ENCODE measurements around the gene HMGN1.

Gene HMGN1

GRCh38 chr21:39327727-39328126, 21.2 kb downstream of the HMGN1 start:
- DNase-seq: no peak

DNA sequence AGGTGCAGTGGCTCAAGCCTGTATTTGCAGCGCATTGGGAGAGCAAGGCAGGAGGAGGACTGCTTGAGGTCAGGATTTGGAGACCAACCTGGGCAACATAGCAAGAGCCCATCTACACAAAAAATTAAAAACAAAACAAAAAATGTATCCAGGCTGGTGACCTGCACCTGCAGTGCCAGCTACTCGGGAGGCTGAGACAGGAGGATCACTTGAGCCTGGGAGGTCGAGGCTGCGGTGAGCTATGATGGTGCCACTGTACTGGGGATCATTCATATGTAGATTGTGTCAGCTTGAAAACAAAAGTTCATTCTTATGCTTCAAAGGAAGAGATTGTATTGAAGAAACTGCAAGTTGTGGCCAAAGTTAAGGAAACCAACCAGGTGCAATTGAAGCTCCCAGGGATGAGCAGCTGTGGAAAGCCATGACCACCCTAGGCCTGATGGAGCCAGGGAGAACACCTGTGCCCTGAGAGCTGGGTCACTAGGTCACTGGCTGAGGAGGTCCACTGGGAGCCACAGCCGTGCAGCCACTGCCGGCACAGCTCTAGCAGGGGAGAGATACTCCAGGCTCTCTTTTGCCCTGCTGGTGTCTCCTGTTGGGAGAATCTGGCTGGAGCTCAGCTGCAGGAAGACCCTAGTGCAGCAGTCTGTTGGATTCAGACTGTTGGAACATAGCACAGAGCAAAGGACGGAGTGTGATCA, 22.1 kb downstream of the HMGN1 start:
- no peak for DNase-seq

GRCh38 chr21:39325458-39325857, 23.4 kb downstream of the HMGN1 start:
- DNase-seq: no peak

- DNase-seq: no peak
These were observed 27.5 kb downstream of the HMGN1 start for GRCh38 chr21:39321424-39321823.

GRCh38 chr21:39319814-39320332, 29.0 kb downstream of the HMGN1 start:
- no peak for DNase-seq

- no peak for DNase-seq
These were observed 29.6 kb downstream of the HMGN1 start for GRCh38 chr21:39319251-39319756.

- no peak for DNase-seq
These were observed 30.6 kb downstream of the HMGN1 start for GRCh38 chr21:39318091-39318959.

GRCh38 chr21:39317134-39318090, 31.5 kb downstream of the HMGN1 start:
- DNase-seq: peak; percentile 55

DNA sequence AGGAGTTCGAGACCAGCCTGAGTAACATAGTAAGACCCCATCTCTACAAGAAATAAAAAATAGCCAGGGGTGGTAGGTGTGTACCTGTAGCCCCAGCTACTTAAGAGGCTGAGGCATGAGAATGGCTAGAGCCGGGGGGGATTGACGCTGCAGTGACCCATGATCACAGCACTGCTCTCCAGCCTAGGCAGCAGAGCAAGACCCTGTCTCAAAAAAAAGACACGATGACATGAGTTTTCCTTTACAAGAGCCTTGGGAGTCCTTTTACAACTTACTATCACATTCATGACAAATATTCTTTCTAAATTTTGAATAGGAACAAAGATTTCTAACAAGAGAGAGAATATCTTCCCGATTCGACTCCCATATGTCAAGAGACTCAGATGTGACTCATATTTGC, 32.2 kb downstream of the HMGN1 start:
- no peak for DNase-seq

DNA sequence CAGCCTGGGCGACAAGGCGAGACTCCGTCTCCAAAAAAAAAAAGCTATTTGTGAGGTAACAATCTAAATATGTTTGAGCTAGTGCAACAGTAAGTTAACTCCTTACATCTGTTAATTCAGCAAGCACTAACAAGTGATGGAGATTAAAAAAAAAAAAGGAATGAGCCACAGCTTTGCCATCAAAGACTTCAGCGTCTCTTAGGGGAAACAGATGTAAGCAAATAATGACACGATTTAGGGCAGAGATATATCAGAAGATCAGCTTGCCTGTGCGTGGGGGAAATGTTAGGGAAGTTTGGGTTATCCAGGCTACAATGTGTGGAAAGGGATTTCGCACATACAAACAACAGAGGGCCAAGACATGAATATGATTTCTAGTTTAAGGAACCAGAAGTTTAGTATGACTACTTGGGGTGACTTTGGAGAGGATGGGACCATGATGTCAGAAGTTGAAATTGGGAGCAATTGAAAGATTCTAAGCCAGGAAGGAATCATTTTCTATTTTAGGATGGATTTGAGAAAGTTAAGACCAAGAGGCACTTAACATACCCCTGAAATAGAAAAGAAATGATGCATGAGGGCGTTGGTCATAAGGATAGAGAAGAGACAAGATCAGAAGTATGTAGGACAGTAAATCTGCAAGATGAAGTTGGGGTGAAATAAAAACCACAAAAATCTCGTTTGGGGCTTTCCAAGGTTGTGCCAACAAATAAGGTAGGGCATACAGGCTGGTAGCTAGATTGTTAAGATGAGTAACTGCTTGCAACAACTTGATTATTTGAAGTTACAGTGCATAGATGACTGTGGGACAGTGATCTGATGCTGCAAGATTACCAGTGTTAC, 33.1 kb downstream of the HMGN1 start:
- DNase-seq: peak; percentile 10

GRCh38 chr21:39314143-39315027, 34.5 kb downstream of the HMGN1 start:
- DNase-seq: peak; percentile 70

DNA sequence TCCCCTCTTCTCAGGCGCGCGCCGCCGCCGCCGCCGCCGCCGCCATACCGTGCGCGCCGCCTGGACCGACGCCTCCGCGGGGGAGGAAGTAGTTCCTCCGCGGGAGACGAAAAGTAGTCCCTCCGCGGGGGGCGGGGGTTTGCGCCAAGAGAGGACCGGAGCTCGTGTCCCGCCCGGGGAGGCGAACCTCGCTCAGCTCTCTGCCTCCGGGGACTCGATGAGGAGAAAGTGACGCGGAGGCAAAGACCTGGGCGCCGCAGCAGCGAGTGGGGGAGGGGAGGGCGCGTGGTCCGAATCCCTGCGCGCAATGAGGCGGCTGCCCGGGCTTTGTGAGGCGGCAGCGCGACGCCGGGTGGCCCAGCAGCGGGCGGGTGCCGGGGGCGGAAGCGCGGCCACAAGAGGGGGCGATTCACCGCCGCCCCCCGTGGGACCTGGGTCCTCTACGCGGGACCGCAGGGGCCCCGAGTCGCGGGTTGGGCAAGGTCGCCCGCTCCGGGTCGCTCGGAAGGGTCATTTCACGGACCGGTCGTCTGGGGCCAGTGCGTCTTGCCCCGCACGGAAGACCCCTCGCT, 35.2 kb downstream of the HMGN1 start, which contains the start of gene BRWD1:
TSS of gene BRWD1 (minus strand) at position 62 of the 572 bp plus-strand sequence. CDS start 141 bp downstream, outside the sequence.
- peak; percentile 92 for DNase-seq

DNA sequence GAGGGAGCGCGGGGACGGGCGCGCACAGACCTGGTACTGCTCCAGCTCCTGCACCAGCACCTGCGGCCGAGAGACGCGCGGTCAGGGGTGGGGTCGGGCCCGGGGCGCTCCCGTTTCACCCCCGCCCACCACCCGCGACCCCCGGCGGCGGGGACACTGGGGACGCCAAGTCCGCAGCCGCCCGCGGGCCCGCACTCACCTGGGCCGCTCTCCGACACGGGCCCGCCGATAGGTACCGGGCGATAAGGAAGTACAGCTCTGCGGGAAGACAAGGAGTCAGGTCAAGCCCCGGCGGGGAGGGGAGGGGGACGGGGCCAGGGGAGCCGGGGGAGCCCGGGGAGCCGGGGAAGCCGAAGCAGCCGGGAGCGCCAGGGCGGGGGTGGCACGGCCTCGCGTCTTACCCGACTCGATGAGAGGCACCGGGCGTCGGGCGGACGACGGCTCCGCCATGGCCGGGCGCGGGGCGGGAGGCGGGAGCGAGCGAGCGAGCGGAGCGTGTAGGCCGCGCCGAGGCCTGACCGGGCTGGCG, 35.8 kb downstream of the HMGN1 start:
- no peak for DNase-seq

- DNase-seq: peak; percentile 95
These were observed 36.5 kb downstream of the HMGN1 start for GRCh38 chr21:39312112-39313041.

DNA sequence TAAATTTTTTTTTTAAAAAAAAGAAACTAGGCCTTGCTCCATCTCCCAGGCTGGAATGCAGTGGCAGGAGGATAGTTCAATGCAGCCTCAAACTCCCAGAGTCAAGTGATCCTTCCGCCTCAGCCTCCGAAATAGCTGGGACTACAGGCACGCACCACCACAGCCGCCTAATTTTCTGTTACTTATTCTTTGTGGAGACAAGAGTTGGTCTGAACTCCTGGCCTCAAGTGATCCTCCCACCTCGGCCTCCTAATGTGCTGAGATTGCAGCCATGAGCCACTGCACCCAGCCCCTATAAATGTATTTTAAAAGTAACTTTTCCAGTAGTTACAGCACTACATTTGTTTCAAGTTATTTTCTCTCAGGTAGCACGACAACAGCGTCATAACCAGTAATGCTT, 37.7 kb downstream of the HMGN1 start:
- DNase-seq: no peak

GRCh38 chr21:39307466-39307865, 41.4 kb downstream of the HMGN1 start:
- no peak for DNase-seq

DNA sequence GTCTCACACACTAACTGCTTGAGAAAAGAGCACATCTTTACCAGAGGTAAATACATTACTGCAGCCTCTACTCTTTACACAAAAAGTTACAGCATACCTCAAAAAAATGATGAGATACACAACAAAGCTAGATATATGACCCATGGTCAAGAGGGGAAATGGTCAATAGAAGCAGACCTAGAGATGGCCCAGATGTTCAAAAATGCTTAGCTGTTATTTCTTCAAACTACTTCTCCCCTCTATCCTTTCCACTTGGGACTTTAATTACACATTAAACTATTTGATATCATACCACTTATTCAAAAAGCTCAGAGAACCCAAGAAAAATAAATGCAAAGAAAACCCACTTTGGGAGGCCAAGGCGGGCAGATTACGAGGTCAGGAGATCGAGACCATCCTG, 48.3 kb downstream of the HMGN1 start:
- no peak for DNase-seq

DNA sequence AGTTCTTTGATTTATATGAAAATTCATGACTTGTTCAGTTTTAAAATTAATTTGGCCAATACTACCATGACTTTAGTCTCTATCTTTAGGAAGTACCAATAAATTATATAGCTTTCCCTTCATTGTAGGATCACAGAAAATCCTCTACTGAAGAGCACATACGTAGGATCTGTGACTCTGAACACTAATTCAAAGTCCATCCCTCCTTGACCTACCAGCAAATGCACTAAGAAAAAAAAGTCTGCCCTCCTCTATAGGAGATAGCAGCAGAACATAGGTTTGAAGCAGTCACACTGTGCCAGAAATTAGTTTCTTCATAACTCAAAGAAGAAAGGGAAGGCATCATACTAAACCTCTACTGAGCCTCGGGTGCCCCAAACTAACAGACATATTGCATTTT, 52.0 kb downstream of the HMGN1 start:
- DNase-seq: no peak

Data from hematopoietic multipotent progenitor cell treated with erythropoietin and hydrocortisone succinate and interleukin-3 and kit ligand, for 4 days (in vitro differentiated cells).